Pancreas (tissue), 10 donors: Measurements from ENCODE around the gene PPP3CA. TPM values are rescaled to one million over a fixed set of nuclear protein-coding genes. Genes with fewer than 3 reads are reported as not detected.
A peak's percentile ranks its signal among the peaks of the same experiment; 100 is the strongest.

Source experiments
- ATAC-seq, 4 donors: fragments of 200-7000 bp; cut with Tn5 transposase; one replicate each; pipeline versions ENCODE4 v1.8.0 to v1.9.1; 2020; ENCODE audit warnings: mild to moderate bottlenecking in 4 of 4, moderate library complexity in 4 of 4
- DNase-seq, 6 donors: peaks; one replicate each; pipeline ENCODE4 v3.0.0-alpha.2; 2020
- FAIRE-seq: peaks from 2 replicates; lab custom pipeline; 2012; peaks lifted over from hg19 to GRCh38; lab: Jason Lieb, UNC
- H3K27ac ChIP-seq, 4 donors: fragments of 200-600 bp; sonication (generic); 1 replicate in 3 of 4; 2 replicates in 1 of 4; pipeline versions ENCODE4 v1.5.0 to v1.8.0; 2020
- H3K27me3 ChIP-seq, 4 donors: fragments of 200-600 bp; one replicate each; pipeline ENCODE4 v1.8.0; 2021
- H3K36me3 ChIP-seq, 3 donors: fragments of 200-600 bp; sonication (generic) in 1 of 3; one replicate each; pipeline versions ENCODE4 v1.5.0 to v1.8.0; 2020 to 2021
- H3K4me1 ChIP-seq, 3 donors: fragments of 200-600 bp; one replicate each; pipeline ENCODE4 v1.8.0; 2021
- H3K4me3 ChIP-seq, 4 donors: fragments of 200-600 bp; sonication (generic) in 2 of 4; one replicate each; pipeline versions ENCODE4 v1.5.0 to v1.8.0; 2020 to 2021
- H3K9me3 ChIP-seq, 4 donors: fragments of 200-600 bp; one replicate each; pipeline ENCODE4 v1.8.0; 2021
- CTCF ChIP-seq, 4 donors: fragments of 200-600 bp; sonication (generic) in 3 of 4; IDR thresholded peaks; one replicate each; pipeline versions ENCODE4 v1.5.0 to v1.8.0; 2021; ENCODE audit warnings: antibody characterized with exemption in 4 of 4
- WGBS, 2 donors: extraction: QIAGEN DNeasy Blood & Tissue Kit; methylation state at CpG; one replicate each; pipeline ENCODE4 v1.1.7; 2013; 5-methylcytosine and 5-hydroxymethylcytosine counted together
- intact Hi-C, 3 donors: fragments of 100-400 bp; cut with DNase I; formaldehyde crosslinking; loops; one replicate each; pipeline versions ENCODE4 v1.11.1 to v1.14.2; 2022
- polyA plus RNA-seq, 2 donors: library from polyadenylated mRNA; stranded (reverse); fragments of 200-250 nt; gene quantifications; one replicate each; pipeline ENCODE4 v1.2.3, GENCODE V29; 2013
- total RNA-seq, 6 donors: library from RNA; stranded (reverse); fragmentation: NEBNext Ultra II Directional in 4 of 6; extraction: Animal tissue kit (Norgen Biotek cat#: 25700) in 4 of 6; gene quantifications; one replicate each; pipeline versions ENCODE4 v1.2.1 to v1.2.4, GENCODE V29; 2021 to 2023
- donor health status: healthy with polysubstance abuse.
- donor health status: DM: no; HTN: no; CAD: no; lungs with moderate emphysema.
- donor health status: DM: no; HTN: no; CAD: no.
- donor health status: control.
- donor health status: control.
- donor health status: Bipolar disorder and iron deficiency.
- donor health status: DM: yes; HTN: yes; CAD: no.
- donor health status: DM: no; HTN: no; CAD: no.
- donor health status: DM: no; HTN: no; CAD: no.
- donor health status: DM: yes; HTN: yes; CAD: no.

PPP3CA gene
- total and polyA plus RNA-seq, 8 donors = 4.9 to 22.7 (median 10.3) TPM

GRCh38 chr4:101028886-101029285 is 318.4 kb downstream of the PPP3CA start:
- DNase-seq (no peak), FAIRE-seq (no peak), ATAC-seq (no peak)
- H3K9me3 ChIP-seq = no peaks in the 10 kb centered on the region
- no peaks in the 10 kb centered on the region for H3K4me1 ChIP-seq
- H3K27ac ChIP-seq = no peak overlapping the region
- H3K36me3 ChIP-seq = no peaks in the 10 kb centered on the region
- no peaks in the 10 kb centered on the region for H3K27me3 ChIP-seq
- intact Hi-C loops = no loop called here
- no peak overlapping the region for H3K4me3 ChIP-seq
- no peak for TF ChIP-seq CTCF (IDR thresholded peaks at IDR 0.05)

- H3K27ac ChIP-seq = no peak overlapping the region
- DNase-seq = no peak
- intact Hi-C loops = no loop called here
- no peak for FAIRE-seq
- no peak overlapping the region for H3K4me3 ChIP-seq
- TF ChIP-seq CTCF (IDR thresholded peaks at IDR 0.05) = no peak
- H3K36me3 ChIP-seq = no peaks in the 10 kb centered on the region
- no peaks in the 10 kb centered on the region for H3K9me3 ChIP-seq
- no peak for ATAC-seq
- no peaks in the 10 kb centered on the region for H3K4me1 ChIP-seq
- no peaks in the 10 kb centered on the region for H3K27me3 ChIP-seq
Observed at GRCh38 chr4:101027721-101028120, 319.6 kb downstream of the PPP3CA start.

GRCh38 chr4:101025755-101026154 is 321.6 kb downstream of the PPP3CA start:
- no peak for FAIRE-seq
- TF ChIP-seq CTCF (IDR thresholded peaks at IDR 0.05) = no peak

GRCh38 chr4:101022151-101023024 is 324.9 kb downstream of the PPP3CA start:
- Histone ChIP-seq H3K4me1 (no peaks in the 10 kb centered on the region), H3K36me3 (no peaks in the 10 kb centered on the region), H3K27me3 (no peaks in the 10 kb centered on the region), H3K4me3 (no peak overlapping the region), H3K9me3 (no peaks in the 10 kb centered on the region), H3K27ac (no peak overlapping the region)
- WGBS, 2 donors = 92 to 93% methylated on average over 8 of the region's 8 CpGs
- ATAC-seq (no peak), FAIRE-seq (no peak), DNase-seq (no peak)
- intact Hi-C loops = no loop called here
- no peak for TF ChIP-seq CTCF (IDR thresholded peaks at IDR 0.05)

More at GRCh38 chr4:101025755-101026154, 321.6 kb downstream of the PPP3CA start:
- no peak overlapping the region for H3K27ac ChIP-seq
- no peaks in the 10 kb centered on the region for H3K9me3 ChIP-seq
- DNase-seq (no peak), ATAC-seq (no peak)
- WGBS, 2 donors = 96 to 97% methylated on average over 8 of the region's 8 CpGs
- H3K36me3 ChIP-seq = no peaks in the 10 kb centered on the region
- H3K27me3 ChIP-seq = no peaks in the 10 kb centered on the region
- intact Hi-C loops = no loop called here
- H3K4me3 ChIP-seq = no peak overlapping the region
- no peaks in the 10 kb centered on the region for H3K4me1 ChIP-seq

- H3K4me3 ChIP-seq = no peak overlapping the region
- ATAC-seq (peak in 3 of 4 donors; percentile 47 to 70 (median 53)), FAIRE-seq (no peak), DNase-seq (no peak)
- no peak for TF ChIP-seq CTCF (IDR thresholded peaks at IDR 0.05)
- 76 to 87% methylated on average over 4 of the region's 4 CpGs for WGBS, 2 donors
- intact Hi-C loops = no loop called here
- H3K9me3 ChIP-seq = no peaks in the 10 kb centered on the region
- H3K27ac ChIP-seq = no peak overlapping the region
- H3K36me3 ChIP-seq = no peaks in the 10 kb centered on the region
- H3K27me3 ChIP-seq = no peaks in the 10 kb centered on the region
- no peaks in the 10 kb centered on the region for H3K4me1 ChIP-seq
Observed at GRCh38 chr4:101020956-101021355, 326.4 kb downstream of the PPP3CA start.
